Glomerular visceral epithelial cell (primary cell): ENCODE data around the gene KRTAP9-1.
"Not testable (repeated sequence)": the region's sequence is repeated elsewhere in the genome, so short reads cannot be mapped to it uniquely, and the experiment has no call there.

ENCODE experiments used
- DNase-seq: peaks from one replicate; pipeline ENCODE4 v3.0.0-alpha.2; 2016; ENCODE audit errors: extremely low spot score

The KRTAP9-1 gene

GRCh38 chr17:41189837-41190318 is at the start of gene KRTAP9-1:
KRTAP9-1 (plus strand) TSS chr17:41189887; CDS start chr17:41189887, 0 bp downstream.
- not testable (repeated sequence) for DNase-seq

- peak; percentile 85 for DNase-seq
Measured at GRCh38 chr17:41140360-41141131, 49.1 kb upstream of the KRTAP9-1 start, which contains the start of gene KRTAP4-6. KRTAP4-6 (minus strand) TSS chr17:41140544; CDS start chr17:41140487, 57 bp downstream.

GRCh38 chr17:41141361-41141760 is 48.3 kb upstream of the KRTAP9-1 start:
- DNase-seq: no peak

- DNase-seq: no peak
Measured at GRCh38 chr17:41144846-41145245, 44.8 kb upstream of the KRTAP9-1 start.

- DNase-seq: no peak
Measured at GRCh38 chr17:41145261-41145660, 44.4 kb upstream of the KRTAP9-1 start.

- no peak for DNase-seq
Measured at GRCh38 chr17:41147531-41148204, 42.0 kb upstream of the KRTAP9-1 start.

- DNase-seq: not testable (repeated sequence)
Measured at GRCh38 chr17:41148971-41149651, 40.6 kb upstream of the KRTAP9-1 start.

GRCh38 chr17:41149652-41149985 is 40.1 kb upstream of the KRTAP9-1 start, which contains the start of gene KRTAP4-5:
KRTAP4-5 (minus strand) TSS chr17:41149825; CDS start chr17:41149767, 58 bp downstream.
- no peak for DNase-seq

- no peak for DNase-seq
Measured at GRCh38 chr17:41150026-41150425, 39.7 kb upstream of the KRTAP9-1 start.

GRCh38 chr17:41151525-41151924 is 38.2 kb upstream of the KRTAP9-1 start:
- DNase-seq: no peak

- no peak for DNase-seq
Measured at GRCh38 chr17:41153856-41154255, 35.8 kb upstream of the KRTAP9-1 start.

- not testable (repeated sequence) for DNase-seq
Measured at GRCh38 chr17:41160190-41160589, 29.5 kb upstream of the KRTAP9-1 start.

- DNase-seq: no peak
Measured at GRCh38 chr17:41160648-41161047, 29.0 kb upstream of the KRTAP9-1 start, which contains the start of gene KRTAP4-4. KRTAP4-4 (minus strand) TSS chr17:41160748; CDS start chr17:41160691, 57 bp downstream.

GRCh38 chr17:41163828-41164227 is 25.9 kb upstream of the KRTAP9-1 start:
- DNase-seq: no peak

- no peak for DNase-seq
Measured at GRCh38 chr17:41167561-41167960, 22.1 kb upstream of the KRTAP9-1 start.

GRCh38 chr17:41168121-41168520 is 21.6 kb upstream of the KRTAP9-1 start, which contains the start of gene KRTAP4-3:
KRTAP4-3 (minus strand) TSS chr17:41168221; CDS start chr17:41168172, 49 bp downstream.
- DNase-seq: no peak

- no peak for DNase-seq
Measured at GRCh38 chr17:41171886-41172285, 17.8 kb upstream of the KRTAP9-1 start.

- no peak for DNase-seq
Measured at GRCh38 chr17:41176744-41177387, 12.8 kb upstream of the KRTAP9-1 start.

- DNase-seq: no peak
Measured at GRCh38 chr17:41177727-41178271, 11.9 kb upstream of the KRTAP9-1 start, which contains the start of gene KRTAP4-2. KRTAP4-2 (minus strand) TSS chr17:41178221; CDS start chr17:41178164, 57 bp downstream.

- peak; percentile 25 for DNase-seq
Measured at GRCh38 chr17:41178341-41178740, 11.3 kb upstream of the KRTAP9-1 start.
